NB4 (cell line): ENCODE results near the gene NAV3.

Source experiments
- MAX ChIP-seq: IDR thresholded peaks from 2 replicates; pipeline ENCODE4 v1.6.1; 2011; ENCODE audit warnings: low read depth, low read length
- MYC ChIP-seq: IDR thresholded peaks from 2 replicates; pipeline ENCODE4 v1.6.1; 2011; ENCODE audit warnings: low read depth, low read length
- POLR2A ChIP-seq: IDR thresholded peaks from 2 replicates; pipeline ENCODE4 v1.6.1; 2011; ENCODE audit warnings: mild to moderate bottlenecking; ENCODE audit not compliant: insufficient read length; ENCODE audit errors: extremely low read depth
- TF ChIP-seq, protein P1 (sequence below): IDR thresholded peaks from one replicate; pipeline ENCODE4 v1.5.1; 2012; ENCODE audit warnings: low read depth, low read length

GRCh38 chr12:78101946-78102635, 271.4 kb downstream of the NAV3 start:
- TF ChIP-seq POLR2A (no peak), MAX (no peak), MYC (no peak)
- TF ChIP-seq, protein P1, sequence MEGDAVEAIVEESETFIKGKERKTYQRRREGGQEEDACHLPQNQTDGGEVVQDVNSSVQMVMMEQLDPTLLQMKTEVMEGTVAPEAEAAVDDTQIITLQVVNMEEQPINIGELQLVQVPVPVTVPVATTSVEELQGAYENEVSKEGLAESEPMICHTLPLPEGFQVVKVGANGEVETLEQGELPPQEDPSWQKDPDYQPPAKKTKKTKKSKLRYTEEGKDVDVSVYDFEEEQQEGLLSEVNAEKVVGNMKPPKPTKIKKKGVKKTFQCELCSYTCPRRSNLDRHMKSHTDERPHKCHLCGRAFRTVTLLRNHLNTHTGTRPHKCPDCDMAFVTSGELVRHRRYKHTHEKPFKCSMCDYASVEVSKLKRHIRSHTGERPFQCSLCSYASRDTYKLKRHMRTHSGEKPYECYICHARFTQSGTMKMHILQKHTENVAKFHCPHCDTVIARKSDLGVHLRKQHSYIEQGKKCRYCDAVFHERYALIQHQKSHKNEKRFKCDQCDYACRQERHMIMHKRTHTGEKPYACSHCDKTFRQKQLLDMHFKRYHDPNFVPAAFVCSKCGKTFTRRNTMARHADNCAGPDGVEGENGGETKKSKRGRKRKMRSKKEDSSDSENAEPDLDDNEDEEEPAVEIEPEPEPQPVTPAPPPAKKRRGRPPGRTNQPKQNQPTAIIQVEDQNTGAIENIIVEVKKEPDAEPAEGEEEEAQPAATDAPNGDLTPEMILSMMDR, result no peak
